Spleen (tissue), 7 donors: ENCODE results near the gene COQ9.

ENCODE experiments used
- CTCF ChIP-seq, 11 experiments: fragments of 200-600 bp in 7 of 11; fragments of 450-650 bp in 4 of 11; sonication (generic) in 4 of 11; IDR thresholded peaks in 8 of 11; conservative IDR thresholded peaks in 3 of 11; 1 replicate in 7 of 11; 2 replicates in 4 of 11; pipeline versions ENCODE4 v1.4.0 to v1.8.0; 2016 to 2021; ENCODE audit warnings: antibody characterized with exemption in 11 of 11, inconsistent platforms in 4 of 11, mild to moderate bottlenecking in 1 of 11
- POLR2AphosphoS5 ChIP-seq, 3 donors: sonication (generic); formaldehyde crosslinking; IDR thresholded peaks; one replicate each; pipeline ENCODE4 v1.5.1; 2017; ENCODE audit warnings: antibody characterized with exemption in 3 of 3
- donor health status: DM: no; HTN: no; CAD: no; lungs with moderate emphysema.
- donor health status: DM: no; HTN: no; CAD: no.
- donor health status: DM: no; HTN: no; CAD: no.

- TF ChIP-seq POLR2AphosphoS5 (IDR thresholded peaks at IDR 0.05) (no peak), CTCF (IDR thresholded peaks at IDR 0.05 in 8 of 11, conservative IDR thresholded peaks at IDR 0.05 in 3 of 11) (no peak)
These were observed 31.3 kb downstream of the COQ9 start for GRCh38 chr16:57478396-57479204.
